Stimulated activated naive CD4-positive, alpha-beta T cell (primary cell): Measurements from ENCODE around the gene MAP3K1.
"Not testable (repeated sequence)": the region's sequence is repeated elsewhere in the genome, so short reads cannot be mapped to it uniquely, and the experiment has no call there.

Experiments
- DNase-seq, 6 experiments: peaks; one replicate each; lab custom pipeline; 2025; lab: John Stamatoyannopoulos, UW

MAP3K1 gene

DNA sequence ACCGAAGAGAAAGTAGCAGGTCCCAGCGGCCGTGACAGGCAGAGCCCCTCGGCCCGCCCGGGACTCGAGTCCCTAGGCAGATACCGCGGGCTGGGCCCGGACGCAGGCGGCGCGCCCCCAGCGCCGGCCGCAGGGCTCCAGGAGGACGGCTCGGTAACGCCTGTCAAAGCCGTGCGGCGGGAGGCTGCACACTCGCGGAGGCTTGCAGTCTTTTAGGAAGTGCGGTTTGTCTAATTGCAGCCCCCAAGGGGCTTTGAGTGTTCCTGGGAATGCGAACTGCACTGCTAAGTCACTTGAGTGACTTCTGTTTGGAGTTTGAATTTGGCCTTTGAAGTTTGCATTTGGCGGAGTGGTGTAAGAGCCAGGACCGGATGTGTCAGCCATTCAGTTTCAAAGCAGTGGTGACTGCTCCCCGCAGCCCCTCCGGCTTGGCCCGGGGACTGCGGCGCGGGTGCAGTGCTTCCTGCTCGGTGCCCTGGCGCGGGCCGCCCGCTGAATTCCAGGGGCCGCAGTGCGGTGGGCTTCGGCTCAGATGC, 1.3 kb downstream of the MAP3K1 start:
- DNase-seq: peak; percentile 40 to 70 (median 50)

GRCh38 chr5:56817263-56818014, 2.1 kb downstream of the MAP3K1 start:
- DNase-seq: peak in 1 of 6 experiments; percentile 37

GRCh38 chr5:56818450-56819037, 3.2 kb downstream of the MAP3K1 start:
- DNase-seq: no peak

- DNase-seq: no peak
Observed at GRCh38 chr5:56819060-56819881, 3.9 kb downstream of the MAP3K1 start.

DNA sequence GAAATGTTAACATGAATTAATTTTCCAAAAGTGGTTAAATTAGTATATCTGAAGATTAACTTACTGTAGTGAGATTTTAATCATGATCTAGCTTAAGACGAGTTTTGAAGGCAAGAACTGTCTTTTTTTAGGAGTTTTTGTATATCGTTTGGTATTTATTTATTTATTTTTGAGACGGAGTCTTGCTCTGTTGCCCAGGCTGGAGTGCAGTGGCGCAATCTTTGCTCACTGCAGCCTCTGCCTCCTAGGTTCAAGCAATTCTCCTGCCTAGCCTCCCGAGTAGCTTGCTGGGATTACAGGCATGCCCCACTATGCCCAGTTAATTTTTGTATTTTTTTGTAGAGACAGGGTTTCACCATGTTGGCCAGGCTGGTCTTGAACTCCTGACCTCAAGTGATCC, 6.5 kb downstream of the MAP3K1 start:
- not testable (repeated sequence) for DNase-seq

DNA sequence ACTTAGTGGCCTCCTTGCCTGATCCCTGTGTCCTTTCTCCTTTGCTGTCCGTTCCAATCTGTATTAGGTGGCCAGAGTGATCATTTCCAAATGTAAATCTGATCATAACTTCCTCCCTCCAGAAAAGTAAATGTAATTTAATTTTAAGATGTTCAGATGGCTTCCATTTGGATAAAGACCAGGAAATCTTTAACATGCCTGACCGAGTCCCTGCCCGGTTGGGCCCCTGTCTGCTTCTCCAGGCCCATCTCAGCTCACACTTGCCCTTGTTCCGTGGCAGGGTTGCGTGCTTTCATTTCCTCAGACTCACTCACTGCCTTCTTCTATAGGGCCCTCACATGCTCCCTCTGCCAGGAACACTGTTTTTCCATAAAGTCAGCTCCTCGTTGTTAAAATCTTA, 7.6 kb downstream of the MAP3K1 start:
- no peak for DNase-seq

DNA sequence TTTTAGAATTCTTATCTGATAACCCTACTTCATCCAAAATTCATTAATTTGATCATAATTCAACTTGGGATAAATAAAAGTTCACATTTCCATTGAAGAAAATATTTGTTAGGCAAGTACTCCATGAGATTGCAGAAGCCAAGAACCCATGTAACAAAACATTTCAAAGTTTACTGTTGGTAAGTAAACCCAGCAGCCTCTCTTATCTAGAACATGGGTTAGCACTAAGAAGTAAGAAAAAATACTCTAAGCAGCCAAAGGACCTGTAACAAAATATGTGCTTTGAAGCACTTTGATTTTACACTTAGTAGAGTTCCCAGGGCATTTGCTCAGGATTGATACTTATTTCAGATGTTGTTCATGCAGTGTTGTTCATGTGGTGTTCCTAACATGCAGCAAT, 8.7 kb downstream of the MAP3K1 start:
- no peak for DNase-seq

- no peak for DNase-seq
Observed at GRCh38 chr5:56825222-56825824, 10.0 kb downstream of the MAP3K1 start.

DNA sequence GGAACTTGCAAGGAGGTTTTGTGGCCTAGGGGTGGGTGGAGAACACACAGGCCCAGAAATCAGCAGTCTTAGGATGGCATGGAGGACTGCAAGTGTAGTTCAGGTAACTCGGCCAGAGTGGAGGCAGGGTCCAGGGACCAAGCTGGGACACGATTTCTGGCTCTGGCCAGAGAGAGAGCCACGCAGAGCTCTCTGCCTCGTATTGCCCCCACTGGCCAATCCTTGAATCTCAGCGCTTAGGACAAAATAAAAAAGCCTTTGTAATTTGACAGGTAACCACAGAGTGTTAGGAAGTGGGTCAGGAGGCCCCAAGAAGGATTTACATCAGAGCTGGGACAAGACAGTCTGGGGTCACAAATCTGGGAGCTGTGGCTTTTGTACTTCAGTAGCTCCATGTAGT, 11.7 kb downstream of the MAP3K1 start:
- DNase-seq: peak in 1 of 6 experiments; percentile 18

- DNase-seq: no peak
Observed at GRCh38 chr5:56827924-56828323, 12.6 kb downstream of the MAP3K1 start.

GRCh38 chr5:56829137-56829908, 14.0 kb downstream of the MAP3K1 start:
- DNase-seq: peak; percentile 14 to 58 (median 29)

- no peak for DNase-seq
Observed at GRCh38 chr5:56831773-56832172, 16.4 kb downstream of the MAP3K1 start.

DNA sequence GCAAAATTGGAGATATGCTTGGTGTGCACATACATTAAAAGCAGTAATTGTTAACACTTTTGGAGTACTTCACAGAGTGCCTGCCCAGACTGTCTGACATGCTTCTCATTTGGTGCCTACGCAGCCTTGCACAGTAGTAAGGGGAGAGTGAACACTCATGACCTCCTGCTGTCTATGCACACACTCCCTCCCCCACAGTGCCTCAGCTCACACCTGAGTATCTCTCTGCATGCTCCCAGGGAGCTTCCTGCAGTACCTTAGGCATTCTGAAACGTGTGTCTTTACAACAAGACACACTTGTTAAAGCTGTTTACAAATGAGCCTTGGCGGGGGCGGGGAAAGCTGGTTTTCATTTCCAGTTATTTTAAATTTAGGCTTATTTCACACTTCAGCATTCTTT, 18.0 kb downstream of the MAP3K1 start:
- DNase-seq: peak in 2 of 6 experiments; percentile 5 to 20

- DNase-seq: no peak
Observed at GRCh38 chr5:56837381-56837780, 22.0 kb downstream of the MAP3K1 start.

DNA sequence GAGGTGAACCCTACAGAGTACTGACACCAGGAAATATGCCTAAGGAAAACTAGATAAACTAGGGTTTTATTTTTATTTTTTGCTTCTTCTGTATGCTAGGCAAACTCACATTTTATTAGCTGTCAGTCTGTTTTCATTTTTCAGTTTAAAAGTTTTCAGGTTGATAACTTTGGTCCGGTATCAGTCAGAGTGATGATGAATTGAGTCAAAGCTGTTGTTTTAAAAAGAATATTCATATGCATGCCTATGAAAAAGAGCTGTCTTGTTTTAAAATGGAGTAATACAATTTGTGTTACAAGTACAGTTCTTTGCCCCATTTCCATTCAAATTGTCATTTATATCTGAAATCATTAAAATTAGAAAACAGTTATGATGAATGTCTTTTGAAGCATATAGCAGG, 22.6 kb downstream of the MAP3K1 start:
- DNase-seq: no peak

GRCh38 chr5:56838409-56839039, 23.2 kb downstream of the MAP3K1 start:
- DNase-seq: peak in 3 of 6 experiments; percentile 20 to 62 (median 57)

GRCh38 chr5:56839062-56839461, 23.7 kb downstream of the MAP3K1 start:
- no peak for DNase-seq

GRCh38 chr5:56840597-56840996, 25.2 kb downstream of the MAP3K1 start:
- DNase-seq: no peak

GRCh38 chr5:56845277-56845676, 29.9 kb downstream of the MAP3K1 start:
- DNase-seq: peak in 4 of 6 experiments; percentile 3 to 21 (median 13)

GRCh38 chr5:56845904-56846480, 30.6 kb downstream of the MAP3K1 start:
- no peak for DNase-seq
